ENCODE results near the gene AOPEP.

DNA sequence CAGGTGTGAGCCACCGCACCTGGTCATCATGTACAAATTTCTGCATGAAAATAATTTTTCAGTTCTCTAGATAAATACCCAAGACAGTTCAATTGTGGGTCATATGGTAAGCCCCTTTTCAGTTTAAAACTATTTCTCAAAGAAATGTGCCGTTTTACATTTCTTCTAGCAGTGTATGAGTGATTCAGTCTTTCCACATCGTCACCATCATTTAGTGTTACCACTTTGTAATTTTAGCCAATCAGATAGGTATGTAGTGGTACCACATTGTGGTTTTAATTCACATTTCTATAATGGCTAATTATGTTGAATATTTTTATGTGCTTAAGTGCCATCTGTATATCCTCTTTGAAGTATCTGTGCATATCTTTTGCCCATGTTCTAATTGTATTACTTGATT is 163.1 kb downstream of the AOPEP start:
- TF ChIP-seq POLR2AphosphoS5 (IDR thresholded peaks at IDR 0.05), result no peak
- TF ChIP-seq, protein P1, sequence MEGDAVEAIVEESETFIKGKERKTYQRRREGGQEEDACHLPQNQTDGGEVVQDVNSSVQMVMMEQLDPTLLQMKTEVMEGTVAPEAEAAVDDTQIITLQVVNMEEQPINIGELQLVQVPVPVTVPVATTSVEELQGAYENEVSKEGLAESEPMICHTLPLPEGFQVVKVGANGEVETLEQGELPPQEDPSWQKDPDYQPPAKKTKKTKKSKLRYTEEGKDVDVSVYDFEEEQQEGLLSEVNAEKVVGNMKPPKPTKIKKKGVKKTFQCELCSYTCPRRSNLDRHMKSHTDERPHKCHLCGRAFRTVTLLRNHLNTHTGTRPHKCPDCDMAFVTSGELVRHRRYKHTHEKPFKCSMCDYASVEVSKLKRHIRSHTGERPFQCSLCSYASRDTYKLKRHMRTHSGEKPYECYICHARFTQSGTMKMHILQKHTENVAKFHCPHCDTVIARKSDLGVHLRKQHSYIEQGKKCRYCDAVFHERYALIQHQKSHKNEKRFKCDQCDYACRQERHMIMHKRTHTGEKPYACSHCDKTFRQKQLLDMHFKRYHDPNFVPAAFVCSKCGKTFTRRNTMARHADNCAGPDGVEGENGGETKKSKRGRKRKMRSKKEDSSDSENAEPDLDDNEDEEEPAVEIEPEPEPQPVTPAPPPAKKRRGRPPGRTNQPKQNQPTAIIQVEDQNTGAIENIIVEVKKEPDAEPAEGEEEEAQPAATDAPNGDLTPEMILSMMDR (IDR thresholded peaks at IDR 0.05), result no peak

Measured in esophagus muscularis mucosa (tissue), 3 donors.